Gastrocnemius medialis (tissue), 4 donors: ENCODE measurements around the gene NATD1. TPM values are rescaled to one million over a fixed set of nuclear protein-coding genes. Genes with fewer than 3 reads are reported as not detected.

ENCODE experiments used
- ATAC-seq, 2 donors: fragments of 150-250 bp; one replicate each; pipeline ENCODE4 v1.9.1; 2016
- DNase-seq, 2 donors: peaks; one replicate each; pipeline ENCODE4 v3.0.0-alpha.2; 2019
- H3K27ac ChIP-seq, 4 donors: fragments of 200-600 bp; sonication (generic); 1 replicate in 1 of 4; 2 replicates in 3 of 4; pipeline ENCODE4 v1.5.1; 2016 to 2018; ENCODE audit warnings: mild to moderate bottlenecking in 2 of 4, moderate library complexity in 1 of 4
- H3K27me3 ChIP-seq, 3 donors: fragments of 200-600 bp; sonication (generic) in 2 of 3; 1 replicate in 1 of 3; 2 replicates in 2 of 3; pipeline versions ENCODE4 v1.5.1 to v1.6.0; 2016 to 2019; ENCODE audit warnings: mild to moderate bottlenecking in 1 of 3, moderate library complexity in 1 of 3
- H3K36me3 ChIP-seq, 2 donors: fragments of 200-600 bp; sonication (generic) in 1 of 2; one replicate each; pipeline ENCODE4 v1.5.1; 2017 to 2018
- H3K4me1 ChIP-seq, 2 donors: fragments of 200-600 bp; sonication (generic) in 1 of 2; one replicate each; pipeline ENCODE4 v1.5.1; 2016 to 2017; ENCODE audit warnings: mild to moderate bottlenecking in 2 of 2
- H3K4me3 ChIP-seq, 4 donors: fragments of 200-600 bp; sonication (generic) in 3 of 4; 1 replicate in 1 of 4; 2 replicates in 3 of 4; pipeline ENCODE4 v1.5.1; 2016 to 2019; ENCODE audit warnings: mild to moderate bottlenecking in 2 of 4
- H3K9me3 ChIP-seq, 3 donors: fragments of 200-600 bp; sonication (generic) in 2 of 3; 1 replicate in 1 of 3; 2 replicates in 2 of 3; pipeline ENCODE4 v1.5.1; 2016 to 2019
- POLR2A ChIP-seq, 2 donors: fragments of 450-650 bp; IDR thresholded peaks; one replicate each; pipeline ENCODE4 v1.6.1; 2017; ENCODE audit warnings: antibody characterized with exemption in 2 of 2, mild to moderate bottlenecking in 2 of 2, moderate library complexity in 2 of 2
- in situ Hi-C, 4 donors: fragments of 200-750 bp; cut with MboI; loops; one replicate each; pipeline versions ENCODE4 v1.15.0 to v1.8.0; 2017; ENCODE audit warnings: low sequenced_read_pairs in 4 of 4
- intact Hi-C: fragments of 100-400 bp; cut with DNase I; formaldehyde crosslinking; loops from one replicate; pipeline ENCODE4 v1.15.1; 2023; ENCODE audit warnings: low total_unique reads
- total RNA-seq, 4 donors: library from RNA; depleted of rRNA; stranded (reverse); fragments of >200 nt; gene quantifications; one replicate each; pipeline versions ENCODE4 v1.1.0 to v1.2.3, GENCODE V29; 2016
- TF ChIP-seq, protein P1 (sequence below), 5 experiments: fragments of 450-650 bp in 3 of 5; fragments of 200-600 bp in 2 of 5; sonication (generic) in 2 of 5; IDR thresholded peaks in 4 of 5; conservative IDR thresholded peaks in 1 of 5; 1 replicate in 4 of 5; 2 replicates in 1 of 5; pipeline ENCODE4 v1.5.1; 2016 to 2019; ENCODE audit warnings: antibody characterized with exemption in 5 of 5, mild to moderate bottlenecking in 3 of 5, moderate library complexity in 3 of 5

Gene NATD1
- total RNA-seq, 4 donors from 2014 or later: 10.1 to 21.2 (median 15.5) TPM

DNA sequence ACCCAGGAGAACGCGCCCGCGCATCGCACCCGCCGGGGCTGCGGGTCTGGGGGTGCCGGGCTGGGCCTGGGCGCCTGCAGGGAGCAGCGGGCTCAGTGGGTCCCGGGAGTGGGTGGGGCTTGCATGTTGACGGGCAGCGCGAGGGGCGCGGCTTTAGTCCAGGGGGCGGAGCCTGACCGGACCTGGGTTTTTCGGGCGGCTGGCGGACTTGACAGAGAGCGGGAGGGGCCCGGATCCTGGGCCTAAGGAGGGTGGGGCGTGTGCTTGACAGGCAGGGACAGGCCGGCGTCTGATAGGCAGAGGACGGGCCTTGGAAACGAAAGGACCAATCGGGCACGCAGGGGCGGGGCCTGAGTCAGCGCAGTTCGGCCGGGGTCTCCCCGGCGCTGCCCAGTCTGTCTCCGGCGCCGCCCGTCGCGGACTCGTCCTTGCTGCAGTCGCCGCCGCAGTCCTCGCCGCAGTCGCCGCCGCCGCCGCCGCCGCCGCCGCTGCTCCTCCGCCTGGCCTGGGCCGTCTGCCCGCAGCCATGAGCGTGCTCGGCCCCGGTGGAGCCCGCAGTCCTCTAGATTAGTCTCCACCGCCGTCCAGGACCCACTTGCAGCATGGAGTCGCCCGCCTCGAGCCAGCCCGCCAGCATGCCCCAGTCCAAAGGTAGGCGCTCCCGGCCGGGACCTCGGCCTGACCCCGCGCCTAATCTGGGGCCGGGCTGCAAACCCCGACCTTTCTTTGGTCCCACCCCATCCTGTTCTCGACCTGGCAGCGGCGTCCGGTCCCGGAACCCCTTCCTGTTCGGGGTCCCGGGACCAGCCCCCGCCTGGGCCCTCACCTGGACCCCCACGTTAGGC lies 31.3 kb upstream of the NATD1 start, which contains the start of gene MAP2K3:
TSS of gene MAP2K3 (plus strand) at position 393 of the 845 bp plus-strand sequence. CDS start at position 603, 210 bp downstream.
- peak; percentile 29 to 35 for ATAC-seq
- in situ Hi-C loops: loop anchor here in 1 of 4 donors (10.0 kb wide), 1 partner anchor 160 kb away; the partner anchor contains the start of gene DHRS7B
- Histone ChIP-seq H3K9me3 (no peaks in the 10 kb centered on the region), H3K27me3 (no peaks in the 10 kb centered on the region), H3K27ac (peak within 1 kb of the TSS; percentile 94 to 99 (median 97)), H3K4me3 (peak within 1 kb of the TSS; percentile 72 to 88 (median 84)), H3K4me1 (peaks cover 58 to 62% of the 10 kb centered on the region in 2 donors), H3K36me3 (no peaks in the 10 kb centered on the region)
- TF ChIP-seq, protein P1, sequence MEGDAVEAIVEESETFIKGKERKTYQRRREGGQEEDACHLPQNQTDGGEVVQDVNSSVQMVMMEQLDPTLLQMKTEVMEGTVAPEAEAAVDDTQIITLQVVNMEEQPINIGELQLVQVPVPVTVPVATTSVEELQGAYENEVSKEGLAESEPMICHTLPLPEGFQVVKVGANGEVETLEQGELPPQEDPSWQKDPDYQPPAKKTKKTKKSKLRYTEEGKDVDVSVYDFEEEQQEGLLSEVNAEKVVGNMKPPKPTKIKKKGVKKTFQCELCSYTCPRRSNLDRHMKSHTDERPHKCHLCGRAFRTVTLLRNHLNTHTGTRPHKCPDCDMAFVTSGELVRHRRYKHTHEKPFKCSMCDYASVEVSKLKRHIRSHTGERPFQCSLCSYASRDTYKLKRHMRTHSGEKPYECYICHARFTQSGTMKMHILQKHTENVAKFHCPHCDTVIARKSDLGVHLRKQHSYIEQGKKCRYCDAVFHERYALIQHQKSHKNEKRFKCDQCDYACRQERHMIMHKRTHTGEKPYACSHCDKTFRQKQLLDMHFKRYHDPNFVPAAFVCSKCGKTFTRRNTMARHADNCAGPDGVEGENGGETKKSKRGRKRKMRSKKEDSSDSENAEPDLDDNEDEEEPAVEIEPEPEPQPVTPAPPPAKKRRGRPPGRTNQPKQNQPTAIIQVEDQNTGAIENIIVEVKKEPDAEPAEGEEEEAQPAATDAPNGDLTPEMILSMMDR (IDR thresholded peaks at IDR 0.05 in 4 of 5, conservative IDR thresholded peaks at IDR 0.05 in 1 of 5): no peak
- TF ChIP-seq POLR2A (IDR thresholded peaks at IDR 0.05): peak; percentile 98 to 99
- peak; percentile 100 for DNase-seq
- intact Hi-C loops: loop anchor here (5.0 kb wide), 1 partner anchor 93 kb away; the partner anchor contains the start of gene KCNJ12

DNA sequence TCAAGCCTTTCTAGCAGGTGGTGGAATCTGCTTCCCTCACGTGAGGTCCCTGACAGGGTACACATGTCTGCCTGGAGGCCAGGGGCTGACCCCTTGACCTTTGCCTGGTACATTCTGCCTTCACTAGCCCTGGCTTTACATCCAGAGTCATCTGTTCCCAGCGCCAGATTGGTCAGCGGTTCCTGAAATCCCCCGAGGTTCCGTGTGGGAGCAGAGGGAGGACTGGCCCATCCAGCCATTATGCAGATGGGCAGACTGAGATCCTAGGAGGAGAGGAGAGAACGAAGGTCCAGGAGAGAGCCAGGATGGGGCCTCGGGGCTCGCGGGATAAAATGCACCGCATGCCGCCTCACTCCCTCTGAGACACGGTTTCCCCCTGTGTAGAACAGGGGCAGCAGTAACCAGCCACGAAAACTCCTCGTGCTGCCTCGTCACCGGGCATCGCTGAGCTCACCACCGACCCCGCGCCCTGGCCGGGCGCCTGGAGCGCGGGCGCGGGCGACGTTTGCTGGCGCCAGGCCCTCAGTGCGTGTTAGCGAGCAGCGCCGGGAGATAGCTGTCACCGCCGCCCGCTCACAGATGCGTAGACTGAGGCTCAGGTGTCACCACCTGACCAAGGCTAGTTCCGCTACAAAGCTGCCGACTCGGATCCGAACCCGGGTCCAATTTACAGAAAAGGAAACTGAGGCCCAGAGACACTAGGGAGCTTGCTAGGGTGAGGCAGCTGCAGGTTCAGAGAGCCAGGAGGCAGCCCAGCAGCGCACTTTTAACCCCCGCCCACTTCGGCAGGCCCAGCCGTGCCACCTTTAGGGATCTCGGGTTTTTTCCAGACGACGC lies 30.5 kb upstream of the NATD1 start:
- peak in 1 of 2 donors; percentile 1 for ATAC-seq

DNA sequence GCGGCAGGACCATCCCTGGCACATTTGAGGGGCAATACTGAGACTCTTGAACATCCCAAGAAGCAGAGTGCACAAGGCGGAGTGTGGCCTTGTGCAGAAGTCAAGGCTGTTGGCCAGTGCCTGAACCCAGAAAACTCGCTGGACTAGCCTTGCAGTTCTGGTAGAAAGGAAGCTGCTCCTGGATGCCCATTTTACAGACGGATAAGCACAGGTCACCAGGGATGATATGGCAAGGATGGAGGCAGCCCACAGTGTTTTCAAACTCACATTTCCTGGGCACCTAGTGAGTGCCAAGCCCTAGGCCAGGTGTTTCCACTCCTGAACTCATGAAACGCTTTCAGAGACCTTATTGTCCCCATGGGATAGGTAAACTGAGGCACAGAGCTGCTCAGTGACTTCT lies 29.6 kb upstream of the NATD1 start:
- TF ChIP-seq, protein P1 (IDR thresholded peaks at IDR 0.05 in 4 of 5, conservative IDR thresholded peaks at IDR 0.05 in 1 of 5): no peak
- no peak for TF ChIP-seq POLR2A (IDR thresholded peaks at IDR 0.05)
- intact Hi-C loops (loop anchor here (5.0 kb wide), 1 partner anchor 94 kb away; the partner anchor contains the start of gene KCNJ12), in situ Hi-C loops (loop anchor here in 1 of 4 donors (10.0 kb wide), 1 partner anchor 158 kb away; the partner anchor contains the start of gene DHRS7B)
- Histone ChIP-seq H3K9me3 (no peaks in the 10 kb centered on the region), H3K4me3 (no peak overlapping the region), H3K27ac (peak overlapping the region; percentile 86 to 99 (median 95)), H3K4me1 (peaks cover 54 to 58% of the 10 kb centered on the region in 2 donors), H3K27me3 (no peaks in the 10 kb centered on the region), H3K36me3 (no peaks in the 10 kb centered on the region)
- ATAC-seq (no peak), DNase-seq (no peak)

More for the DNA sequence above, 30.5 kb upstream of the NATD1 start:
- TF ChIP-seq, protein P1 (IDR thresholded peaks at IDR 0.05 in 4 of 5, conservative IDR thresholded peaks at IDR 0.05 in 1 of 5): no peak
- TF ChIP-seq POLR2A (IDR thresholded peaks at IDR 0.05): no peak
- H3K27ac ChIP-seq: peak overlapping the region; percentile 86 to 99 (median 95)
- DNase-seq: peak in 1 of 2 donors; percentile 57
- H3K36me3 ChIP-seq: no peaks in the 10 kb centered on the region
- H3K27me3 ChIP-seq: no peaks in the 10 kb centered on the region
- peaks cover 57 to 59% of the 10 kb centered on the region in 2 donors for H3K4me1 ChIP-seq
- intact Hi-C loops: loop anchor here (5.0 kb wide), 1 partner anchor 94 kb away; the partner anchor contains the start of gene KCNJ12
- H3K9me3 ChIP-seq: no peaks in the 10 kb centered on the region
- peak overlapping the region; percentile 71 to 88 (median 80) for H3K4me3 ChIP-seq
- in situ Hi-C loops: loop anchor here in 1 of 4 donors (10.0 kb wide), 1 partner anchor 159 kb away; the partner anchor contains the start of gene DHRS7B

DNA sequence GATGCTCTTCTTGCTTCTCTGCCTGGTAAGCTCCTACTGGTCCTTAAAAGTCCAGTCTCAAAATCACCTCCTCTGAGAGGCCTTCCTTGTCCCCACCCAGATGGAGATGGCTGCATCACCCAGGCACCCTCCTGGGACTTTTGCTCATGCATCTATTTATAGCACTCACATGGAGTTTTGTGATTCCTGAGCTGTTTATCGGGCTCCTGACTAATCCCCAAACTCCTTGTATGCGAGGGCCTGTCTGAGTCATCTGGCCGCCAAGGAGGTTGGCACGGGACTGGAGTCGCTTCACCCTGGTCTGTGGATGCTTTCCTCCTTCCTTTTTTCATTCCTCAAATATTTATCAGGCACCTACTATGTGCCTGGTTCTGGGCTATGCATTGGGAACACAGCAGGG lies 29.0 kb upstream of the NATD1 start:
- intact Hi-C loops: loop anchor here (5.0 kb wide), 1 partner anchor 95 kb away; the partner anchor contains the start of gene KCNJ12
- Histone ChIP-seq H3K4me1 (peaks cover 49 to 52% of the 10 kb centered on the region in 2 donors), H3K27me3 (no peaks in the 10 kb centered on the region), H3K9me3 (no peaks in the 10 kb centered on the region), H3K36me3 (no peaks in the 10 kb centered on the region), H3K4me3 (no peak overlapping the region), H3K27ac (peak overlapping the region; percentile 86 to 99 (median 95))
- peak in 1 of 2 donors; percentile 40 for TF ChIP-seq POLR2A (IDR thresholded peaks at IDR 0.05)
- TF ChIP-seq, protein P1 (IDR thresholded peaks at IDR 0.05 in 4 of 5, conservative IDR thresholded peaks at IDR 0.05 in 1 of 5): no peak
- ATAC-seq (peak; percentile 53 to 63), DNase-seq (peak; percentile 84 to 91)
- in situ Hi-C loops: loop anchor here in 1 of 4 donors (10.0 kb wide), 1 partner anchor 157 kb away; the partner anchor contains the start of gene DHRS7B
